Amniotic stem cell (primary cell): ENCODE results near the gene CUEDC2.

Experiments
- DNase-seq: peaks from one replicate; lab custom pipeline; 2025; lab: John Stamatoyannopoulos, UW

The CUEDC2 gene

GRCh38 chr10:102409604-102410428 lies 22.6 kb downstream of the CUEDC2 start:
- DNase-seq, result no peak

- no peak for DNase-seq
Measured at GRCh38 chr10:102408728-102409603, 23.4 kb downstream of the CUEDC2 start.

GRCh38 chr10:102408131-102408727 lies 24.1 kb downstream of the CUEDC2 start:
- DNase-seq, result no peak

GRCh38 chr10:102407425-102408130 lies 24.8 kb downstream of the CUEDC2 start:
- no peak for DNase-seq

GRCh38 chr10:102406815-102407214 lies 25.6 kb downstream of the CUEDC2 start:
- no peak for DNase-seq

GRCh38 chr10:102405632-102406031 lies 26.7 kb downstream of the CUEDC2 start:
- no peak for DNase-seq

GRCh38 chr10:102405108-102405571 lies 27.2 kb downstream of the CUEDC2 start:
- no peak for DNase-seq

GRCh38 chr10:102404361-102405107 lies 27.8 kb downstream of the CUEDC2 start:
- DNase-seq, result no peak

- DNase-seq, result no peak
Measured at GRCh38 chr10:102403115-102403514, 29.3 kb downstream of the CUEDC2 start.

GRCh38 chr10:102402512-102402896 lies 29.9 kb downstream of the CUEDC2 start:
- DNase-seq, result no peak

GRCh38 chr10:102401735-102402511 lies 30.5 kb downstream of the CUEDC2 start:
- DNase-seq, result no peak

GRCh38 chr10:102401342-102401654 lies 31.1 kb downstream of the CUEDC2 start:
- no peak for DNase-seq

GRCh38 chr10:102400598-102401341 lies 31.6 kb downstream of the CUEDC2 start:
- DNase-seq, result no peak

GRCh38 chr10:102400076-102400475 lies 32.3 kb downstream of the CUEDC2 start:
- DNase-seq, result no peak

GRCh38 chr10:102399217-102400021 lies 33.0 kb downstream of the CUEDC2 start:
- DNase-seq, result no peak

GRCh38 chr10:102398172-102399020 lies 34.0 kb downstream of the CUEDC2 start:
- no peak for DNase-seq

- DNase-seq, result no peak
Measured at GRCh38 chr10:102397222-102398171, 34.9 kb downstream of the CUEDC2 start.
